Activated T-cell treated with anti-CD3 and anti-CD28 coated beads for 4 hours (primary cell): ENCODE data around the gene UBXN2A.
"Not testable (repeated sequence)": the region's sequence is repeated elsewhere in the genome, so short reads cannot be mapped to it uniquely, and the experiment has no call there.

Source experiments
- DNase-seq: peaks from one replicate; pipeline ENCODE4 v3.0.0-alpha.2; 2020

The UBXN2A gene

DNA sequence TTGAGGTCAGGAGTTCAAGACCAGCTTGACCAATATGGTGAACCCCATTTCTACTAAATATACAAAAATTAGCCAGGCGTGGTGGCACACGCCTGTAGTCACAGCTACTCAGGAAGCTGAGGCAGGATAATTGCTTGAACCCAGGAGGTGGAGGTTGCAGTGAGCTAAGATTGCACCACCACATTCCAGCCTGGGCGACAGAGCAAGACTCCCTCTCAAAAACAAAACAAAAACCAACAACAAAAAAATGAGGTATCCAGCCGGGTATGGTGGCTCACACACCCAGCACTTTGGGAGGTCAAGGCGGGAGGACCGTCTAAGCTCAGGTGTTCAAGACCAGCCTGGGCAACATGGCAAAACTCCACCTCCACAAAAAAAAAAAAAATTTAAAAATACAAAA, 74.6 kb downstream of the UBXN2A start:
- DNase-seq: not testable (repeated sequence)

DNA sequence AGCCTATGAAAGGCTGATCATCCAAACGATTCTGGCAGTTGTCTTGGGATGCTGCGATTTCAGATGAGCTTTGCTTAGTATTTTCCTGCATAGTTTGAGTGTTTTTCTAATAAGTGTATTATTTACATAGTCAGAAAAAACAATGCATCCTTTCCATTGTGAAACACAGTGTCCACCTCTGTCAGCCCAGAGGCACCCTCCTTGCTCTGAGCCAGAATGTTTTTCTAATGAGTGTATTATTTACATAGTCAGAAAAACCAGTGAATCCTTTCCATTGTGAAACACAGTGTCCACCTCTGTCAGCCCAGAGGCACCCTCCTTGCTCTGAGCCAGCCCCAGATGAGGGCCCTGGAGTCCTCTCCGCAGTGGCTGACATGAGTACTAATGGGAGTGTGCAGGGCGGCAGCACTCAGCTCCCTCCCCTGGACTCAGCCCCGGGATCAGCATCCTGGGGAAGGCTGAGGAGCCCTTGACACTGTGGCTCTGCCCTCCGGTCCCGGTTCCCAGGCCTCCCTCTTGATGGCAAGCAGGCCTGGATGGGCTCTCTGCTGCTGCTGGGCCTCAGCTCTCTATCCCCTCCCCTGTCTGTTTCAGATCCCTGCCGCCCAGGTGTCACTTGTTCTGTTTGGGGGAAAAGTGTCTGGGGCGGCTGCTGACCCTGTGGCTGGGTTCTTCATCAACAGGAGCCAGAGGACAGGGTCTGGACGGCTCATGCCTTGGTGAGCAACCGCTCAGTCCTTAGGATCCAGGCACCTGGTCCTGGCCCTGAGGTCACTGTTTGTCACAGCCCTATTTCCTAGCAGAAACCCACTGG, 75.5 kb downstream of the UBXN2A start:
- no peak for DNase-seq

GRCh38 chr2:24016376-24016761, 76.1 kb downstream of the UBXN2A start:
- DNase-seq: no peak

GRCh38 chr2:24016853-24017703, 76.8 kb downstream of the UBXN2A start:
- DNase-seq: no peak

DNA sequence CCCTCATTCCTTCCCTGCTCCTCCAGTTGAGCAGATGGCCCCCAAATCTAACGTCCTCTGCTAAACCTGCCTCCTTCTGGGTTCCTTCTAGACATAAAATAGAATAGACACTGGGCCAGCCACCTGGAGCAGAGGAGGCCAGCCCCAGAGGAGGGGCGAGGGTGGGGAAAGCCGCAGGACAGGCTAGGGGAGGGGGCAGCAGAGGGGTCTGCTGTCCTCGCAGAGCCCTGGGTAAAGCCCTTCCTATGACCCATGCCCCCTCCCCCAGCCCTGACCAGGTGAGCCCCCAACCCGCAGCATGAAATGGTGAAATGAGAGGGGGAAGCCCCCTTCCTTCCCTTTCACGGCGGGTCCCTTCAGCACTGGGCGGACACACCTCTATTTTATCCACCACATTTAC, 77.4 kb downstream of the UBXN2A start:
- no peak for DNase-seq

DNA sequence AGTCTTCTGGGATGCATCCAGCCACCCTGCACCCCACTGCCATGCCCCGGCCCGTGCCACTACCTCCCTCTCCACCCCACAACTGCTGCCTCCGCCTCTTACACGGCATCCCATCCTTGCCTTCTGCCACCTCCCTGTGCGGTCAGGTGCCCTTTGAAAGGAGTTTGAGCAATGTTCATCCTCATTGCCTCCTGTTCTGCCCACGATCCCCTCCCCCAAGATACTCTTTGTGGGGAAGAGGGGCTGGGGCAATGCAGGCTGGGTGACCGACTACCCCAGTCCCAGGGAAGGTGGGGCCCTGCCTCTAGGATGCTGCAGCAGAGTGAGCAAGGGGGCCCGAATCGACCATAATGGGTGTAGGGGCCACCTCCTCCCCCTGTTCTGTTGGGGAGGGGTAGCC, 78.0 kb downstream of the UBXN2A start:
- DNase-seq: no peak

- DNase-seq: no peak
Observed at GRCh38 chr2:24019729-24020128, 79.5 kb downstream of the UBXN2A start.

- DNase-seq: no peak
Observed at GRCh38 chr2:24020244-24020643, 80.0 kb downstream of the UBXN2A start.

DNA sequence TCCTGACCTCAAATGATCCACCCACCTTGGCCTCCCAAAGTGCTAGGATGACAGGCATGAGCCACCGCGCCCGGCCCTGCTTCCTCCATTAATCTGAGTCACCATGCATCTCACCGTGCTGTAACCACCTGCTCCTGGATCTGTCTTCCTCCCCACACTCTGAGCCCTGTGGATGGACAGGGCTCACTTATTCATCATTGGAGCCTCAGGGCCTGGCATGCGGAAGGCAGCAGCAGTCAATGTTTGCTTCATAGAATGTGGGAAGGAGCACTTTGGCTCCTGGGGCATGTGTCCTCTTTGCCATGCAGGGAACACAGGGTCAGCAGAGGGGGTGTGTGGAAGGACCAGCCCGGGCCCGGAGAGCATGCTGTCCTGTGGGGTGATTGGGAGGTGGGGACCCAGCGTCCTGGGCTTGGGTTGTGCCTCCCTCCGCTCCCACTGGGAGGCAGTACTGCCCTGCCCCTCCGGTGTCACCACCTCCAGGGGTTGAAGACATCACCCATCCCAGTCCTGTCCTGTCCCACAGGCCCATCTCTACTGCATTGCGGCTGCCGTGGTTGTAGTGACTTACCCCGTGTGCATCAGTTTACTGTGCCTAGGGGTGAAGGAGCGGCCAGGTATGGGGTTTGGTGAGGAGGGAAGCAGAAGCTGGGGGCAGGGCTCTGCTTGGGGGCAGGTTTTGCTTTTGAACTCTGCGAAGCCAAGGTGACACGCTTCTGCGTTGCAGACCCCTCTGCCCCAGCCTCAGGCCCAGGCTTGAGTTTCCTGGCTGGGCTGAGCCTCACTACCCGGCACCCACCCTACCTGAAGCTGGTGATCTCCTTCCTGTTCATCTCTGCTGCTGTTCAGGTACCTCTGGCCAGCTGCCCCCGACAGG, 81.1 kb downstream of the UBXN2A start:
- DNase-seq: no peak

DNA sequence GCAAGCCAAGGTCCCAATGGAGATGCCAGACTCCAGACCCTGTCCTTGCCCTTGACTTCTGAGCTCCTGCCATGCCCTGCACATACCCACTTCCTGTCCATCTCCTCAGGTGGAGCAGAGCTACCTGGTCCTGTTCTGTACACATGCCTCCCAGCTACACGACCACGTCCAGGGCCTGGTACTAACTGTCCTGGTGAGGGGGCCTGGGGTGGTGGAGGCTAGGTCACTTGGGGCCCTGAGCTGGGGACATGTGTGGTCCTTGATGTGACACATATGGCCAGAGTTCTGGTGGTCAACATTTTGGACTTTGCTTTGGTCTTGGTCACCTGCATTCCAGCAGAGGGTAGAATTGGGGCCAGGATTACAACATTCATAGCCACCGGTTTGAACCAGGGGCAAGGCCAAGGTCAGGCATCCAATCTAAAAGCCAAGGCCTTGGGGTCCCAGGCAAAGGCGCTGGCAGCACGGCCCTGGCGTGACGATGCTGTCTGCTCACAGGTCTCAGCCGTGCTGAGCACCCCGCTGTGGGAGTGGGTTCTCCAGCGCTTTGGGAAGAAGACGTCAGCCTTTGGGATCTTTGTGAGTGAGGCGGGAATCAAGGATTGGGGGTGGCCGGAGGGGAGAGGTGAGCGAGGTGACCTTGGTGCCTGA, 82.2 kb downstream of the UBXN2A start:
- DNase-seq: no peak

DNA sequence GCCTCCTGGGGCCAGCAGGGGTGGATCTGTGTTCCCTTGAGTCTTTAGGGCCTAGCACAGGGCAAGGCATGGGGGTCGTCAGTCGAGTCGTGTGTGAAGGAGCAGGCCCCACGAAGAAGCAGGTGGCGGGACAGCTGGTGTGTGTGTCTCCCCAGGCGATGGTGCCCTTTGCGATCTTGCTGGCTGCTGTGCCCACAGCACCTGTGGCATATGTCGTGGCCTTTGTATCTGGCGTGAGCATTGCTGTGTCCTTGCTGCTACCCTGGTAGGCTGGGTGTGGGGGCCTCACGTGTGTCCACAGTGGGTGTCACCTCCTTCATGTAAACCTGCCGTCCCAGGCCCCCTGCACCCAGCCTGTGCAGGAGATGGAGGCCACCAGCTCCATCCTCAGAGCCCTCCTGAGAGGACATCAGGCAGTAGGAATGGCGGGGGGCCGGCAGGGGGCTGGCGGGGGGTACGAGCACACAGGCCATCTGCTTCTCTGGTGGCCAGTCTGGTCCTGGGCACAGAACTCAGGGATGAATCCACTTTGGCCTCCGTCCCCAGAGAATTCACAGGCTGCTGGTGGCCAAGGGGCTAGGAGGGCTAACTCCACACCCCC, 82.8 kb downstream of the UBXN2A start:
- no peak for DNase-seq

DNA sequence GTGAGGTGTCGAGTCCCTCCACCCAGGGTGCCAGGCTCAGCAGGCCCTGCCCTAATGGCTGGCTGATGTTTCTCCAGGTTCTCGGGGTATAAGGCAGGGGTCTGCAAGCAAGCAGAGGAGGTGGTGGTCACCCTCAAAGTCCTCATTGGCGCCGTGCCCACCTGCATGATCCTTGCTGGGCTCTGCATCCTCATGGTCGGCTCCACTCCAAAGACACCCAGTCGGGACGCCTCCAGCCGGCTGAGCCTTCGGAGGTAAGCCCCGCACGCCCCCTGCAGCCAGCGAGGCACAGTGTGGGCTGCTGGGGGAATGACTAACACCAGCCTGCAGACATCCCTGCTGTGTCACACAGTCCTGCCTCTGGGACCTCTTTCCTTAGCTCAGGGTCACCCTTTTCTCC, 83.8 kb downstream of the UBXN2A start:
- DNase-seq: no peak

DNA sequence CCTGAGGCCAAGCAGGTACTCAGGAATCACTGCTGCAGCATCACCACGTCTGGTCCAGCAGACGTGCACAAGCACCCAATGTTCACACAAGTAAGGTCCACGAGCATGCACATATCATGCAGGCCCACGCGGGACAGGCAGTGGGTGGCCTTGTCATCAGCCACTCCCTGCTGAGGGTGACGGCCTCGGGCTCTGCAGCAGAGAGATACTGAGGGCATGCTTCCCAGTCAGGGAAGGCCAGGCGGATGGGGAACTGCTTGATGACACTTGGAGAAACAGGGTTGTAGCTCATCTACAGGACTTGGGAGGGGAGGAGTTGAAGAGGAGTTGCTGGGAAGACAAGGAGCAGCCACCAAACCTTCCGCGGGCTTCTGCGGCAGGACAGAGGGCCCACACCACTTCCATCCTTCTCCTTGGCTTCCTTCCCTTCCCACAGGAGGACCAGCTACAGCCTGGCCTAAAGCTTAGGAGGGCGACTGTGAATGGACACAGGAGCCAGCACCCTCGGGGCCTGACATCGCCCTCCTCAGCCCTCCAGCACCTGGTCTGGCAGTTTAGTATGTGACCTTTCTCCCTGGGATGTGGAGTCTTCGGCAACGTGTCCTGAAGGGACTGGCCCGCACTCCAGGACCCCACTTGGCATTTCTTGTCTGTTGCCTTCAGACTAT, 84.9 kb downstream of the UBXN2A start:
- no peak for DNase-seq

DNA sequence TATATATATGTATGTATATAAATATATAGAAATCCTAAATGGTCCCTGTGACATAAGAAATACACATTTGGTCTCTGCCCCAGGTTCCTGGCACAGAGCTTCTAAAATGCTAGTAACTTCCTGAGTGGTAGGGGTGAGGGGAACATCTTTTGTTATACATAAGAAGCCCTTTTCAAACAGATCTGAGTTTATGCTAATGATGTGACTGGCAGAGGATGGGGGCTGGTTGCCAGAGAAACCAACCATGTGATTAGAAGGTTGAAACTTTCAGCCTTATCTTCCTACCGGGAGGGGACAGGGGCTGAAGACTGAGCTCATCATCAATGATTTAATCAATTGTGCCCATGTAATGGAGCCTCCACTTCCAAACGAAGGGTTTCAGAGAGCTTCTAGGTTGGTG, 86.0 kb downstream of the UBXN2A start:
- DNase-seq: no peak

GRCh38 chr2:24038786-24039499, 98.7 kb downstream of the UBXN2A start:
- DNase-seq: no peak

DNA sequence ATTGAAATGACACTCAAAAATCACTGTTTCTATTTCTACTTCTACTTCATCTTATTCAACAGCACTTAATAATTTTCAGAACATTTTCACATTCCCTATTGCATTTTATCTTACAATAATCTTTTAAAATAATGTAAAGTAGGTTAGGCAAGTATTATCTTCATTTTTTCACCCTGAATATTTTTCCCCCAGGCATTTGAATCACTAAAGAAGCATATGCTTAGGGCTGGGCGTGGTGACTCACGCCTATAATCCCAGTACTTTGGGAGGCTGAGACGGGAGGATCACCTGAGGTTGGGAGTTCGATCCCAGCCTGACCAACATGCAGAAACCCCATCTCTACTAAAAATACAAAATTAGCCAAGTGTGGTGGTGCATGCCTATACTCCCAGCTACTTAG, 100.2 kb downstream of the UBXN2A start:
- DNase-seq: no peak

DNA sequence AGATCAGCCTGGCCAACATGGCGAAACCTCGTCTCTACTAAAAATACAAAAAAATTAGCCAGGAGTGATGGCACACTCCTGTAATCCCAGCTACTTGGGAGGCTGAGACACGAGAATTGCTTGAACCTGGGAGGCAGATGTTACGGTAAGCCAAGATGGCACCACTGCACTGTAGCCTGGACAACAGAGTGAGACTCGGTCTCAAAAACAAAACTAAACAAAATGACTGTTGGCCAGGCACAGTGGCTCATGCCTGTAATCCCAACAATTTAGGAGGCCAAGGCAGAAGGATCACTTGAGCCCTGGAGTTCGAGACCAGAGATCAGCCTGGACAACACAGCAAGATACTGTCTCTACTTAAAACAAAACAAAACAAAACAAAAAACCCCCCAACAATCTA, 102.9 kb downstream of the UBXN2A start:
- not testable (repeated sequence) for DNase-seq

DNA sequence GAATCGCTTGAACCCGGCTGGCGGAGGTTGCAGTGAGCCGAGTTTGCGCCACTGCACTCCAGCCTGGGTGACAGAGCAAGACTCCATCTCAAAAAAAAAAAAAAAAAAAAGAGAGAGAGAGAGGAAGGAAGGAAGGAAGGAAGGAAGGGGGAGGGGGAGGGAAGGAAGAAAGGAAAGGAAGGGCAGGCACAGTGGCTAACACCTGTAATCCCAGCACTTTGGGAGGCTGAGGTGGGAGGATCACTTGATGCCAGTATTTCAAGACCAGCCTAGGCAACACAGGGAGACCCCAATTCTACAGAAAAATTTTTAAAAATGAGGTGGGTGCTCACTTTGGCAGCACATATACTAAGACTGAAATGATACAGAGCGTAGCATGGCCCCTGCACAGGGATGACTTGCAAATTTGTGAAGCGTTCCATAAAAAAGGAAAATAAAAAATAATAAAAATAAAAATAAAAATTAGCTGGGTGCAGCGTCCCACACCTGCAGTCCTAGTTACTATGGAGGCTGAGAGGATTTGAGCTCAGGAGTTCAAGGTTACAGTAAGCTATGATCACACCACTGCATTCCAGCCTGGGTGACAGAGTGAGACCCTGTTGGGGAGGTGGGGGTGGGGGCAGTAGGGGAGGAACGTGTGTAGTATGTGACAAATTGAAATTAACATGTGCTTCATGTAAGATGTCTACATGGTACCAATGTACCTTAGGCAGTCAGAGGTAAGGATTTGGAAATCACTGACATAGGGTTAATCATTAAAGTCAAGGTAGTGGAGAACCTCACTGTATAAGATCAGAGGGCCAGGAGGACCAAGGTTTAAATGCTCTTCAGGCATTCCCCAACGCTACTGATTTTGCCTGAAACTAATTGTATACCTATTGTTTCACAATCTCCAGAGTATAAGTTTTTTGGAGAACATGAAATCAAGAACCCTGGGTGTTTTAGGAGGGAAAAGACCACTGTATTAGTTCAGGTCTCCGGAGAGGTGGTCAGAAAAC, 105.5 kb downstream of the UBXN2A start:
- DNase-seq: no peak

GRCh38 chr2:24046599-24046929, 106.3 kb downstream of the UBXN2A start:
- DNase-seq: no peak
